Spleen (tissue), 11 donors: Measurements from ENCODE around the gene SKAP2. TPM values are rescaled to one million over a fixed set of nuclear protein-coding genes. Genes with fewer than 3 reads are reported as not detected.

ENCODE experiments used
- DNase-seq: peaks from one replicate; pipeline ENCODE4 v3.0.0-alpha.2; 2020
- H3K27ac ChIP-seq, 8 donors: fragments of 200-600 bp; sonication (generic) in 7 of 8; 1 replicate in 4 of 8; 2 replicates in 4 of 8; pipeline versions ENCODE4 v1.5.0 to v1.8.0; 2016 to 2021; ENCODE audit warnings: inconsistent platforms in 4 of 8, mild to moderate bottlenecking in 4 of 8, moderate library complexity in 1 of 8
- H3K27me3 ChIP-seq, 7 donors: fragments of 200-600 bp; sonication (generic) in 6 of 7; replicated peaks in 1 of 7; 1 replicate in 4 of 7; 2 replicates in 3 of 7; pipeline versions ENCODE4 v1.5.0 to v1.8.0; 2016 to 2021; ENCODE audit warnings: inconsistent platforms in 3 of 7, mild to moderate bottlenecking in 1 of 7
- H3K36me3 ChIP-seq, 6 donors: fragments of 200-600 bp; sonication (generic) in 5 of 6; 1 replicate in 4 of 6; 2 replicates in 2 of 6; pipeline versions ENCODE4 v1.5.0 to v1.8.0; 2016 to 2021; ENCODE audit warnings: inconsistent platforms in 2 of 6
- H3K4me1 ChIP-seq, 6 donors: fragments of 200-600 bp; sonication (generic) in 5 of 6; 1 replicate in 3 of 6; 2 replicates in 3 of 6; pipeline versions ENCODE4 v1.5.0 to v1.8.0; 2016 to 2021; ENCODE audit warnings: inconsistent platforms in 3 of 6
- H3K4me3 ChIP-seq, 8 donors: fragments of 200-600 bp; sonication (generic) in 7 of 8; 1 replicate in 4 of 8; 2 replicates in 4 of 8; pipeline versions ENCODE4 v1.5.0 to v1.8.0; 2016 to 2021; ENCODE audit warnings: inconsistent platforms in 4 of 8, mild to moderate bottlenecking in 4 of 8, moderate library complexity in 2 of 8
- H3K9me3 ChIP-seq, 8 donors: fragments of 200-600 bp; sonication (generic) in 7 of 8; 1 replicate in 4 of 8; 2 replicates in 4 of 8; pipeline versions ENCODE4 v1.5.0 to v1.8.0; 2016 to 2021; ENCODE audit warnings: inconsistent platforms in 4 of 8
- CTCF ChIP-seq, 11 experiments: fragments of 200-600 bp in 7 of 11; fragments of 450-650 bp in 4 of 11; sonication (generic) in 4 of 11; IDR thresholded peaks in 8 of 11; conservative IDR thresholded peaks in 3 of 11; 1 replicate in 7 of 11; 2 replicates in 4 of 11; pipeline versions ENCODE4 v1.4.0 to v1.8.0; 2016 to 2021; ENCODE audit warnings: antibody characterized with exemption in 11 of 11, inconsistent platforms in 4 of 11, mild to moderate bottlenecking in 1 of 11
- POLR2A ChIP-seq, 3 donors: fragments of 450-650 bp; IDR thresholded peaks; one replicate each; pipeline ENCODE4 v1.5.1; 2017; ENCODE audit warnings: antibody characterized with exemption in 3 of 3, mild to moderate bottlenecking in 1 of 3
- POLR2AphosphoS5 ChIP-seq, 3 donors: sonication (generic); formaldehyde crosslinking; IDR thresholded peaks; one replicate each; pipeline ENCODE4 v1.5.1; 2017; ENCODE audit warnings: antibody characterized with exemption in 3 of 3
- WGBS, 5 donors: extraction: QIAGEN DNeasy Blood & Tissue Kit in 3 of 5; methylation state at CpG; one replicate each; pipeline versions ENCODE4 v1.1.5 to v1.1.7; 2013 to 2018; 5-methylcytosine and 5-hydroxymethylcytosine counted together
- intact Hi-C: fragments of 100-400 bp; cut with DNase I; formaldehyde crosslinking; loops from one replicate; pipeline ENCODE4 v1.15.0; 2023; ENCODE audit warnings: low total_unique reads
- polyA plus RNA-seq, 3 donors: library from polyadenylated mRNA; stranded (reverse); fragments of 200-250 nt; gene quantifications; one replicate each; pipeline ENCODE4 v1.2.1, GENCODE V29; 2013
- total RNA-seq, 7 donors: library from RNA; depleted of rRNA in 3 of 7; stranded (reverse); fragments of >200 nt in 3 of 7; fragmentation: NEBNext Ultra II Directional in 4 of 7; extraction: Animal tissue kit (Norgen Biotek cat#: 25700) in 4 of 7; gene quantifications; one replicate each; pipeline versions ENCODE4 v1.1.0 to v1.2.1, GENCODE V29; 2016 to 2021
- donor health status: healthy with polysubstance abuse.
- donor health status: DM: no; HTN: no; CAD: no; lungs with moderate emphysema.
- donor health status: DM: no; HTN: no; CAD: no.
- donor health status: Bipolar disorder and iron deficiency.
- donor health status: healthy.
- donor health status: DM: no; HTN: no; CAD: no.
- donor health status: DM: yes; HTN: yes; CAD: no.

Gene SKAP2
- total and polyA plus RNA-seq, 10 donors: 14.8 to 87.2 (median 61.7) TPM

GRCh38 chr7:26868841-26869495 lies 4.6 kb upstream of the SKAP2 start:
- TF ChIP-seq POLR2AphosphoS5 (IDR thresholded peaks at IDR 0.05): no peak
- no peak for TF ChIP-seq CTCF (IDR thresholded peaks at IDR 0.05 in 8 of 11, conservative IDR thresholded peaks at IDR 0.05 in 3 of 11)
- no peak for TF ChIP-seq POLR2A (IDR thresholded peaks at IDR 0.05)
- no peak overlapping the region for H3K27ac ChIP-seq
- H3K36me3 ChIP-seq: no peaks in the 10 kb centered on the region
- H3K4me3 ChIP-seq: no peak overlapping the region
- 76 to 87% (median 85%) methylated on average over 7 of the region's 7 CpGs for WGBS, 5 donors
- DNase-seq: no peak
- intact Hi-C loops: no loop called here
- no peaks in the 10 kb centered on the region for H3K27me3 ChIP-seq
- H3K4me1 ChIP-seq: peaks cover 0 to 8% (median 3%) of the 10 kb centered on the region in 6 donors
- no peaks in the 10 kb centered on the region for H3K9me3 ChIP-seq

GRCh38 chr7:26865094-26865388 lies 651 bp upstream of the SKAP2 start:
- peaks cover 6 to 46% (median 29%) of the 10 kb centered on the region in 6 donors for H3K4me1 ChIP-seq
- no peaks in the 10 kb centered on the region for H3K36me3 ChIP-seq
- TF ChIP-seq CTCF (IDR thresholded peaks at IDR 0.05 in 8 of 11, conservative IDR thresholded peaks at IDR 0.05 in 3 of 11) (peak in 1 of 11 experiments; percentile 6), POLR2A (IDR thresholded peaks at IDR 0.05) (no peak)
- H3K27ac ChIP-seq: peak overlapping the region; percentile 93 to 100 (median 99)
- no peaks in the 10 kb centered on the region for H3K27me3 ChIP-seq
- WGBS, 5 donors: 3 to 6% (median 4%) methylated on average over 11 of the region's 11 CpGs
- peak overlapping the region; percentile 44 to 96 (median 71) for H3K4me3 ChIP-seq
- peak; percentile 89 for DNase-seq
- no peaks in the 10 kb centered on the region for H3K9me3 ChIP-seq
- intact Hi-C loops: no loop called here

GRCh38 chr7:26863518-26864308 lies 677 bp downstream of the SKAP2 start:
- Histone ChIP-seq H3K9me3 (no peaks in the 10 kb centered on the region), H3K4me3 (peak overlapping the region; percentile 59 to 96 (median 72)), H3K27ac (peak overlapping the region; percentile 93 to 100 (median 99)), H3K27me3 (no peaks in the 10 kb centered on the region), H3K4me1 (peaks cover 6 to 59% (median 35%) of the 10 kb centered on the region in 6 donors), H3K36me3 (no peaks in the 10 kb centered on the region)
- DNase-seq: no peak
- TF ChIP-seq POLR2AphosphoS5 (IDR thresholded peaks at IDR 0.05) (no peak), POLR2A (IDR thresholded peaks at IDR 0.05) (peak in 2 of 3 donors; percentile 17 to 48), CTCF (IDR thresholded peaks at IDR 0.05 in 8 of 11, conservative IDR thresholded peaks at IDR 0.05 in 3 of 11) (no peak)
- intact Hi-C loops: no loop called here
- 1 to 2% (median 2%) methylated on average over 17 of the region's 17 CpGs for WGBS, 5 donors

- no peak for TF ChIP-seq CTCF (IDR thresholded peaks at IDR 0.05 in 8 of 11, conservative IDR thresholded peaks at IDR 0.05 in 3 of 11)
- TF ChIP-seq POLR2AphosphoS5 (IDR thresholded peaks at IDR 0.05): no peak
- TF ChIP-seq POLR2A (IDR thresholded peaks at IDR 0.05): no peak
- intact Hi-C loops: no loop called here
- Histone ChIP-seq H3K36me3 (no peaks in the 10 kb centered on the region), H3K4me1 (peaks cover 6 to 68% (median 43%) of the 10 kb centered on the region in 6 donors), H3K27me3 (no peaks in the 10 kb centered on the region), H3K4me3 (peak overlapping the region in 6 of 8 donors; percentile 59 to 96 (median 72)), H3K9me3 (no peaks in the 10 kb centered on the region), H3K27ac (peak overlapping the region in 7 of 8 donors; percentile 97 to 100 (median 99))
- WGBS, 5 donors: 51 to 67% (median 60%) methylated on average over 2 of the region's 2 CpGs
- DNase-seq: no peak
Observed at GRCh38 chr7:26862834-26863233, 1.6 kb downstream of the SKAP2 start.
